ENCODE results near the gene EXOG. TPM values are rescaled to one million over a fixed set of nuclear protein-coding genes. Genes with fewer than 3 reads are reported as not detected.
A peak's percentile ranks its signal among the peaks of the same experiment; 100 is the strongest.

Gene EXOG
- total RNA-seq, 1 experiment from 2014 or later, result 8.6 TPM

GRCh38 chr3:38472342-38472741 lies 23.8 kb upstream of the EXOG start:
- no peak for DNase-seq (ENCODE audit: low read depth)

- no peak for DNase-seq (ENCODE audit: low read depth)
Observed at GRCh38 chr3:38473229-38473628, 22.9 kb upstream of the EXOG start.

- no peak for DNase-seq (ENCODE audit: low read depth)
Observed at GRCh38 chr3:38474928-38475605, 21.1 kb upstream of the EXOG start.

GRCh38 chr3:38475716-38476115 lies 20.4 kb upstream of the EXOG start:
- no peak for DNase-seq (ENCODE audit: low read depth)

GRCh38 chr3:38476157-38476756 lies 19.9 kb upstream of the EXOG start:
- no peak for DNase-seq (ENCODE audit: low read depth)

- no peak for DNase-seq (ENCODE audit: low read depth)
Observed at GRCh38 chr3:38477057-38477820, 18.9 kb upstream of the EXOG start.

- DNase-seq (ENCODE audit: low read depth), result no peak
Observed at GRCh38 chr3:38477839-38478450, 18.2 kb upstream of the EXOG start.

GRCh38 chr3:38478901-38479300 lies 17.2 kb upstream of the EXOG start:
- no peak for DNase-seq (ENCODE audit: low read depth)

GRCh38 chr3:38479431-38480092 lies 16.6 kb upstream of the EXOG start:
- DNase-seq (ENCODE audit: low read depth), result peak; percentile 45

- DNase-seq (ENCODE audit: low read depth), result no peak
Observed at GRCh38 chr3:38480093-38480445, 16.1 kb upstream of the EXOG start.

GRCh38 chr3:38480930-38481329 lies 15.2 kb upstream of the EXOG start:
- DNase-seq (ENCODE audit: low read depth), result no peak

GRCh38 chr3:38482951-38483350 lies 13.2 kb upstream of the EXOG start:
- DNase-seq (ENCODE audit: low read depth), result no peak

GRCh38 chr3:38487323-38487722 lies 8.8 kb upstream of the EXOG start:
- no peak for DNase-seq (ENCODE audit: low read depth)

GRCh38 chr3:38488949-38489348 lies 7.2 kb upstream of the EXOG start:
- no peak for DNase-seq (ENCODE audit: low read depth)

- no peak for DNase-seq (ENCODE audit: low read depth)
Observed at GRCh38 chr3:38489766-38490165, 6.4 kb upstream of the EXOG start.

- DNase-seq (ENCODE audit: low read depth), result no peak
Observed at GRCh38 chr3:38490281-38491030, 5.7 kb upstream of the EXOG start.

- DNase-seq (ENCODE audit: low read depth), result no peak
Observed at GRCh38 chr3:38491215-38491614, 4.9 kb upstream of the EXOG start.

- no peak for DNase-seq (ENCODE audit: low read depth)
Observed at GRCh38 chr3:38493031-38493430, 3.1 kb upstream of the EXOG start.

GRCh38 chr3:38497031-38497430 lies 891 bp downstream of the EXOG start:
- DNase-seq (ENCODE audit: low read depth), result no peak

GRCh38 chr3:38500688-38501417 lies 4.7 kb downstream of the EXOG start:
- no peak for DNase-seq (ENCODE audit: low read depth)

Data from HT1080 (cell line).